NCI-H2196 treated with DMSO at 0.1 percent for 48 hours (cell line): ENCODE measurements around the gene WRAP53.

Experiments
- DNase-seq: peaks from one replicate; lab custom pipeline; 2025; ENCODE audit not compliant: unreplicated experiment; lab: John Stamatoyannopoulos, UW

Gene WRAP53

GRCh38 chr17:7677388-7678067, 10.7 kb upstream of the WRAP53 start:
- DNase-seq = no peak

GRCh38 chr17:7684851-7685532, 3.3 kb upstream of the WRAP53 start:
- DNase-seq = no peak

GRCh38 chr17:7685533-7686221, 2.6 kb upstream of the WRAP53 start:
- peak; percentile 61 for DNase-seq

GRCh38 chr17:7686222-7687071, 1.8 kb upstream of the WRAP53 start:
- peak; percentile 70 for DNase-seq

- DNase-seq = peak; percentile 66
Observed at GRCh38 chr17:7687072-7687907, 987 bp upstream of the WRAP53 start, which contains the start of gene TP53. TP53 (minus strand) TSS chr17:7687490; CDS start chr17:7676594, 10,896 bp downstream.

GRCh38 chr17:7688808-7689316, 585 bp downstream of the WRAP53 start:
- no peak for DNase-seq

- no peak for DNase-seq
Observed at GRCh38 chr17:7695586-7695985, 7.3 kb downstream of the WRAP53 start.

- DNase-seq = no peak
Observed at GRCh38 chr17:7697828-7698588, 9.7 kb downstream of the WRAP53 start.

GRCh38 chr17:7700510-7700909, 12.2 kb downstream of the WRAP53 start:
- DNase-seq = no peak

- no peak for DNase-seq
Observed at GRCh38 chr17:7701681-7702080, 13.4 kb downstream of the WRAP53 start.

- no peak for DNase-seq
Observed at GRCh38 chr17:7702776-7703175, 14.5 kb downstream of the WRAP53 start.

GRCh38 chr17:7703584-7704479, 15.6 kb downstream of the WRAP53 start:
- DNase-seq = peak; percentile 49

- DNase-seq = peak; percentile 8
Observed at GRCh38 chr17:7704601-7705268, 16.5 kb downstream of the WRAP53 start, which contains the start of gene EFNB3. EFNB3 (plus strand) TSS chr17:7705202; CDS start chr17:7705599, 397 bp downstream.

- no peak for DNase-seq
Observed at GRCh38 chr17:7705269-7706255, 17.3 kb downstream of the WRAP53 start.

- DNase-seq = no peak
Observed at GRCh38 chr17:7706631-7707354, 18.5 kb downstream of the WRAP53 start.

- no peak for DNase-seq
Observed at GRCh38 chr17:7707446-7707845, 19.2 kb downstream of the WRAP53 start.
